ENCODE results near the gene DHFR. TPM values are rescaled to one million over a fixed set of nuclear protein-coding genes. Genes with fewer than 3 reads are reported as not detected.

The DHFR gene
- polyA plus RNA-seq, 2 of the 4 experiments (the other 2 are of a cell fraction), result 61.3 to 91.1 TPM

GRCh38 chr5:80659106-80659505 is 4.3 kb upstream of the DHFR start:
- Histone ChIP-seq H3K27ac (no peak overlapping the region), H3K4me3 (no peak overlapping the region), H3K9me3 (no peaks in the 10 kb centered on the region), H3K4me2 (no peak overlapping the region), H3K4me1 (peaks cover 10% of the 10 kb centered on the region; the same call in 1 of the 3 replicates)
- FAIRE-seq (no peak), ATAC-seq (no peak), DNase-seq (ENCODE audit: low read depth in 1 of 2, low spot score in 1 of 2) (no peak)
- ChIA-PET CTCF (no interaction called here), POLR2A (no interaction called here)
- TF ChIP-seq RNF2 (IDR thresholded peaks at IDR 0.05; ENCODE audit: borderline replicate concordance, low read depth) (no peak), CBX2 (IDR thresholded peaks at IDR 0.05; ENCODE audit: borderline replicate concordance, low read depth) (no peak), PBX3 (IDR thresholded peaks at IDR 0.05) (no peak), SREBF2 (IDR thresholded peaks at IDR 0.05) (no peak), MYC (IDR thresholded peaks at IDR 0.05; ENCODE audit: borderline replicate concordance, low read length) (no peak), EHF (CRISPR knock-in tag; IDR thresholded peaks at IDR 0.05) (no peak), CEBPB (IDR thresholded peaks at IDR 0.05) (peak in 1 of 2 experiments; percentile 32; a peak in 1 of 4 replicates)
- WGBS (ENCODE audit: missing lambda C conversion rate), result 84% methylated on average over 5 of the region's 5 CpGs

GRCh38 chr5:80656425-80656824 is 1.6 kb upstream of the DHFR start:
- peak overlapping the region; percentile 76; the same call in 2 of the 3 replicates for H3K4me2 ChIP-seq

More at GRCh38 chr5:80656425-80656824, 1.6 kb upstream of the DHFR start:
- DNase-seq (ENCODE audit: low read depth in 1 of 2, low spot score in 1 of 2) (peak in 1 of 2 experiments; percentile 26), ATAC-seq (no peak), FAIRE-seq (no peak)
- TF ChIP-seq MAX (IDR thresholded peaks at IDR 0.05), result no peak
- TF ChIP-seq NPAS2 (CRISPR knock-in tag; IDR thresholded peaks at IDR 0.05; ENCODE audit: borderline replicate concordance), result no peak
- no peak for TF ChIP-seq E2F6 (IDR thresholded peaks at IDR 0.05; ENCODE audit: borderline replicate concordance, low read depth)
- TF ChIP-seq REST (IDR thresholded peaks at IDR 0.05), result no peak
- TF ChIP-seq NR3C1 (IDR thresholded peaks at IDR 0.05), result no peak
- TF ChIP-seq FOSB (CRISPR knock-in tag; IDR thresholded peaks at IDR 0.05), result no peak
- TF ChIP-seq BHLHE40 (IDR thresholded peaks at IDR 0.05; ENCODE audit: low read depth, low read length), result no peak
- no peak for TF ChIP-seq POLR2A (IDR thresholded peaks at IDR 0.05; ENCODE audit: low read length)
- no peak for TF ChIP-seq NFE2L2 (conservative IDR thresholded peaks at IDR 0.05; ENCODE audit: low read length)
- no peak for TF ChIP-seq HEYL (CRISPR knock-in tag; IDR thresholded peaks at IDR 0.05)
- no peak for TF ChIP-seq HMGXB4 (CRISPR knock-in tag; IDR thresholded peaks at IDR 0.05; ENCODE audit: borderline replicate concordance)
- no peak for TF ChIP-seq MYC (IDR thresholded peaks at IDR 0.05; ENCODE audit: borderline replicate concordance, low read length)
- TF ChIP-seq ATOH8 (CRISPR knock-in tag; IDR thresholded peaks at IDR 0.05; ENCODE audit: low read depth), result no peak
- no peak for TF ChIP-seq ZNF302 (CRISPR knock-in tag; IDR thresholded peaks at IDR 0.05)
- H3K4me3 ChIP-seq, result no peak overlapping the region
- no peaks in the 10 kb centered on the region for H3K9me3 ChIP-seq
- ChIA-PET POLR2A (interaction anchor here (1.3 kb wide), 1 partner anchor 249 kb away, joined by 4 read pairs; the partner anchor contains the start of gene ZFYVE16), CTCF (interaction anchor here (0.7 to 2.4 kb wide), 2 partner anchors 15 to 176 kb away, joined by 3 to 11 read pairs; no protein-coding TSS in a partner anchor)
- peaks cover 10% of the 10 kb centered on the region; the same call in 1 of the 3 replicates for H3K4me1 ChIP-seq
- 71% methylated on average over 1 of the region's 1 CpG for WGBS (ENCODE audit: missing lambda C conversion rate)
- H3K27ac ChIP-seq, result no peak overlapping the region

Measured in A549 (cell line).